ENCODE results near the gene TUBB3.

TUBB3 gene

GRCh38 chr16:89938175-89938885, 15.2 kb downstream of the TUBB3 start:
- no peak overlapping the region for H3K4me2 ChIP-seq (ENCODE audit: low read depth, low read length)
- TF ChIP-seq EZH2phosphoT487 (IDR thresholded peaks at IDR 0.05; ENCODE audit: low read length) (no peak), CTCF (IDR thresholded peaks at IDR 0.05; ENCODE audit: low read length) (no peak), EZH2 (optimal IDR thresholded peaks at IDR 0.05; ENCODE audit: low read depth, low read length) (no peak)
- no peaks in the 10 kb centered on the region for H3K36me3 ChIP-seq (replicated peaks; ENCODE audit: insufficient read depth, low read length)

GRCh38 chr16:89944773-89945172, 21.6 kb downstream of the TUBB3 start:
- Histone ChIP-seq H3F3A (ENCODE audit: insufficient read depth, low read length) (no peaks in the 10 kb centered on the region), H3K9me3 (replicated peaks; ENCODE audit: insufficient read depth, low read length) (no peaks in the 10 kb centered on the region), H3K36me3 (replicated peaks; ENCODE audit: insufficient read depth, low read length) (no peaks in the 10 kb centered on the region), H3K27ac (ENCODE audit: low read length) (no peak overlapping the region), H3K4me3 (ENCODE audit: low read length) (no peak overlapping the region), H4K20me1 (ENCODE audit: insufficient read depth, low read length) (no peaks in the 10 kb centered on the region), H3K9ac (ENCODE audit: low read length) (no peak overlapping the region), H3K27me3 (replicated peaks; ENCODE audit: insufficient read depth, low read length) (no peaks in the 10 kb centered on the region), H3K9me2 (replicated peaks; ENCODE audit: insufficient read depth, low read length) (no peaks in the 10 kb centered on the region), H3K4me2 (ENCODE audit: low read depth, low read length) (no peak overlapping the region), H2AFZ (ENCODE audit: low read length) (no peak overlapping the region), H3K79me2 (ENCODE audit: low read length) (0 out of 2 replicates have a peak, but pooled peaks cover 3% of the 10 kb centered on the region), H3K4me1 (ENCODE audit: low read length) (no peaks in the 10 kb centered on the region)
- no peak for DNase-seq
- TF ChIP-seq EZH2 (optimal IDR thresholded peaks at IDR 0.05; ENCODE audit: low read depth, low read length) (no peak), EZH2phosphoT487 (IDR thresholded peaks at IDR 0.05; ENCODE audit: low read length) (no peak), CTCF (IDR thresholded peaks at IDR 0.05; ENCODE audit: low read length) (no peak)

More at GRCh38 chr16:89938175-89938885, 15.2 kb downstream of the TUBB3 start:
- Histone ChIP-seq H4K20me1 (ENCODE audit: insufficient read depth, low read length) (no peaks in the 10 kb centered on the region), H3K9me2 (replicated peaks; ENCODE audit: insufficient read depth, low read length) (no peaks in the 10 kb centered on the region), H3K9ac (ENCODE audit: low read length) (no peak overlapping the region), H3K27me3 (replicated peaks; ENCODE audit: insufficient read depth, low read length) (peaks cover 23% of the 10 kb centered on the region), H2AFZ (ENCODE audit: low read length) (no peak overlapping the region), H3K79me2 (ENCODE audit: low read length) (no peaks in the 10 kb centered on the region), H3K4me3 (ENCODE audit: low read length) (no peak overlapping the region), H3K27ac (ENCODE audit: low read length) (no peak overlapping the region), H3F3A (ENCODE audit: insufficient read depth, low read length) (no peaks in the 10 kb centered on the region), H3K9me3 (replicated peaks; ENCODE audit: insufficient read depth, low read length) (no peaks in the 10 kb centered on the region), H3K4me1 (ENCODE audit: low read length) (no peaks in the 10 kb centered on the region)
- no peak for DNase-seq

- Histone ChIP-seq H4K20me1 (ENCODE audit: insufficient read depth, low read length) (no peaks in the 10 kb centered on the region), H3K36me3 (replicated peaks; ENCODE audit: insufficient read depth, low read length) (no peaks in the 10 kb centered on the region), H3K79me2 (ENCODE audit: low read length) (0 out of 2 replicates have a peak, but pooled peaks cover 3% of the 10 kb centered on the region), H3K4me1 (ENCODE audit: low read length) (no peaks in the 10 kb centered on the region), H3F3A (ENCODE audit: insufficient read depth, low read length) (no peaks in the 10 kb centered on the region), H3K9ac (ENCODE audit: low read length) (no peak overlapping the region), H3K4me2 (ENCODE audit: low read depth, low read length) (no peak overlapping the region), H3K27ac (ENCODE audit: low read length) (no peak overlapping the region), H3K27me3 (replicated peaks; ENCODE audit: insufficient read depth, low read length) (no peaks in the 10 kb centered on the region), H3K9me3 (replicated peaks; ENCODE audit: insufficient read depth, low read length) (no peaks in the 10 kb centered on the region), H3K9me2 (replicated peaks; ENCODE audit: insufficient read depth, low read length) (no peaks in the 10 kb centered on the region), H2AFZ (ENCODE audit: low read length) (no peak overlapping the region), H3K4me3 (ENCODE audit: low read length) (no peak overlapping the region)
- DNase-seq: no peak
- TF ChIP-seq EZH2phosphoT487 (IDR thresholded peaks at IDR 0.05; ENCODE audit: low read length): no peak
- TF ChIP-seq CTCF (IDR thresholded peaks at IDR 0.05; ENCODE audit: low read length): no peak
- no peak for TF ChIP-seq EZH2 (optimal IDR thresholded peaks at IDR 0.05; ENCODE audit: low read depth, low read length)
Measured at GRCh38 chr16:89945654-89946053, 22.5 kb downstream of the TUBB3 start.
